Measurements from ENCODE around the gene PDIA2.

GRCh38 chr16:280552-280951, 2.4 kb upstream of the PDIA2 start, which contains the start of gene ARHGDIG:
- no peak for TF ChIP-seq CTCF (IDR thresholded peaks at IDR 0.05)
- no peak for TF ChIP-seq POLR2A (IDR thresholded peaks at IDR 0.05)
- no peak for TF ChIP-seq POLR2AphosphoS5 (IDR thresholded peaks at IDR 0.05)
